Choroid plexus epithelial cell (primary cell): ENCODE measurements around the gene CACNB4.

Experiments
- DNase-seq: peaks from one replicate; pipeline ENCODE4 v3.0.0-alpha.2; 2010; ENCODE audit warnings: low read depth
- H3K4me3 ChIP-seq: 2 replicates; pipeline ENCODE4 v1.5.1; 2011; ENCODE audit warnings: low read depth, mild to moderate bottlenecking, control low read depth, low read length, moderate library complexity
- CTCF ChIP-seq: conservative IDR thresholded peaks from 2 replicates; pipeline ENCODE4 v1.5.1; 2011; ENCODE audit warnings: low read depth, mild to moderate bottlenecking, control low read depth, inconsistent platforms, low read length, moderate library complexity

The CACNB4 gene

GRCh38 chr2:152064001-152064400 lies 34.8 kb downstream of the CACNB4 start:
- no peak for DNase-seq
- TF ChIP-seq CTCF, result no peak
- H3K4me3 ChIP-seq, result no peak overlapping the region

- no peak overlapping the region for H3K4me3 ChIP-seq
- DNase-seq, result no peak
- TF ChIP-seq CTCF, result no peak
These were observed 35.4 kb downstream of the CACNB4 start for GRCh38 chr2:152063325-152063924.

- DNase-seq, result peak; percentile 43
- H3K4me3 ChIP-seq, result no peak overlapping the region
- no peak for TF ChIP-seq CTCF
These were observed 36.4 kb downstream of the CACNB4 start for GRCh38 chr2:152062125-152063091.

GRCh38 chr2:152061383-152061782 lies 37.5 kb downstream of the CACNB4 start:
- no peak overlapping the region for H3K4me3 ChIP-seq
- TF ChIP-seq CTCF, result no peak
- DNase-seq, result no peak

- no peak for TF ChIP-seq CTCF
- no peak overlapping the region for H3K4me3 ChIP-seq
- no peak for DNase-seq
These were observed 40.2 kb downstream of the CACNB4 start for GRCh38 chr2:152058655-152059054.

- no peak for DNase-seq
- H3K4me3 ChIP-seq, result no peak overlapping the region
- no peak for TF ChIP-seq CTCF
These were observed 42.4 kb downstream of the CACNB4 start for GRCh38 chr2:152056418-152056817.
